Astrocyte (in vitro differentiated cells and primary cell): Measurements from ENCODE around the gene APOM. TPM values are rescaled to one million over a fixed set of nuclear protein-coding genes. Genes with fewer than 3 reads are reported as not detected.
A peak's percentile ranks its signal among the peaks of the same experiment; 100 is the strongest.

Source experiments
- DNase-seq: peaks from one replicate; pipeline ENCODE4 v3.0.0-alpha.2; 2010; ENCODE audit warnings: low read depth
- FAIRE-seq: peaks from 2 replicates; lab custom pipeline; 2011; peaks lifted over from hg19 to GRCh38; lab: Jason Lieb, UNC
- H2AFZ ChIP-seq: 2 replicates; pipeline ENCODE4 v1.6.0; 2012; ENCODE audit warnings: low read depth, low read length, inconsistent platforms
- H3K27ac ChIP-seq: 2 replicates; pipeline ENCODE4 v1.5.1; 2011; ENCODE audit warnings: low read depth, low read length, inconsistent platforms
- H3K27me3 ChIP-seq: 2 replicates; pipeline ENCODE4 v1.6.0; 2011; ENCODE audit warnings: low read length, inconsistent platforms; ENCODE audit not compliant: insufficient read depth
- H3K36me3 ChIP-seq: 2 replicates; pipeline ENCODE4 v1.5.1; 2011; ENCODE audit warnings: low read length, inconsistent platforms; ENCODE audit not compliant: insufficient read depth
- H3K4me1 ChIP-seq: 2 replicates; pipeline ENCODE4 v1.5.1; 2011; ENCODE audit warnings: low read length, inconsistent platforms; ENCODE audit not compliant: insufficient read depth
- H3K4me2 ChIP-seq: 2 replicates; pipeline ENCODE4 v1.6.0; 2012; ENCODE audit warnings: low read length, inconsistent platforms
- H3K4me3 ChIP-seq: 2 replicates; pipeline ENCODE4 v1.5.1; 2011; ENCODE audit warnings: low read depth, mild to moderate bottlenecking, low read length, inconsistent platforms; ENCODE audit not compliant: insufficient read depth
- H3K79me2 ChIP-seq: 2 replicates; pipeline ENCODE4 v1.6.0; 2012; ENCODE audit warnings: mild to moderate bottlenecking, low read length, inconsistent platforms; ENCODE audit not compliant: insufficient read depth
- H3K9ac ChIP-seq: 2 replicates; pipeline ENCODE4 v1.6.0; 2012; ENCODE audit warnings: mild to moderate bottlenecking, low read length, inconsistent platforms
- H3K9me3 ChIP-seq: 2 replicates; pipeline ENCODE4 v1.5.1; 2012; ENCODE audit warnings: low read depth, mild to moderate bottlenecking, low read length, inconsistent platforms; ENCODE audit not compliant: insufficient read depth
- H4K20me1 ChIP-seq: 2 replicates; pipeline ENCODE4 v1.6.0; 2012; ENCODE audit warnings: low read length, inconsistent platforms; ENCODE audit not compliant: insufficient read depth
- H3K27ac Mint-ChIP-seq: one replicate; pipeline ENCODE4 v1.8.0; 2021; ENCODE audit warnings: mild to moderate bottlenecking, mixed read lengths; ENCODE audit not compliant: unreplicated experiment
- H3K27me3 Mint-ChIP-seq: one replicate; pipeline ENCODE4 v1.8.0; 2021; ENCODE audit warnings: low read depth, mixed read lengths; ENCODE audit not compliant: unreplicated experiment
- H3K36me3 Mint-ChIP-seq: one replicate; pipeline ENCODE4 v1.8.0; 2021; ENCODE audit warnings: low read depth, mixed read lengths; ENCODE audit not compliant: unreplicated experiment
- H3K4me1 Mint-ChIP-seq: one replicate; pipeline ENCODE4 v1.8.0; 2021; ENCODE audit warnings: low read depth, mixed read lengths; ENCODE audit not compliant: unreplicated experiment
- H3K4me3 Mint-ChIP-seq: one replicate; pipeline ENCODE4 v1.8.0; 2021; ENCODE audit warnings: mild to moderate bottlenecking, moderate library complexity, mixed read lengths; ENCODE audit not compliant: unreplicated experiment
- H3K9me3 Mint-ChIP-seq: one replicate; pipeline ENCODE4 v1.8.0; 2021; ENCODE audit warnings: mild to moderate bottlenecking, mixed read lengths; ENCODE audit not compliant: unreplicated experiment
- EZH2 ChIP-seq: IDR thresholded peaks from 2 replicates; pipeline ENCODE4 v1.6.1; 2012; ENCODE audit warnings: mild to moderate bottlenecking, low read length, inconsistent platforms; ENCODE audit not compliant: insufficient read depth
- total RNA-seq: library from RNA; stranded (reverse); gene quantifications from 2 replicates; pipeline ENCODE4 v1.2.1, GENCODE V29; 2021
- TF ChIP-seq, protein P1 (sequence below): IDR thresholded peaks from 2 replicates; pipeline ENCODE4 v1.5.1; 2011; ENCODE audit warnings: low read depth, mild to moderate bottlenecking, inconsistent platforms, low read length, moderate library complexity; ENCODE audit not compliant: insufficient read depth

The APOM gene
- total RNA-seq, 1 donor from 2014 or later: 0.89 TPM

DNA sequence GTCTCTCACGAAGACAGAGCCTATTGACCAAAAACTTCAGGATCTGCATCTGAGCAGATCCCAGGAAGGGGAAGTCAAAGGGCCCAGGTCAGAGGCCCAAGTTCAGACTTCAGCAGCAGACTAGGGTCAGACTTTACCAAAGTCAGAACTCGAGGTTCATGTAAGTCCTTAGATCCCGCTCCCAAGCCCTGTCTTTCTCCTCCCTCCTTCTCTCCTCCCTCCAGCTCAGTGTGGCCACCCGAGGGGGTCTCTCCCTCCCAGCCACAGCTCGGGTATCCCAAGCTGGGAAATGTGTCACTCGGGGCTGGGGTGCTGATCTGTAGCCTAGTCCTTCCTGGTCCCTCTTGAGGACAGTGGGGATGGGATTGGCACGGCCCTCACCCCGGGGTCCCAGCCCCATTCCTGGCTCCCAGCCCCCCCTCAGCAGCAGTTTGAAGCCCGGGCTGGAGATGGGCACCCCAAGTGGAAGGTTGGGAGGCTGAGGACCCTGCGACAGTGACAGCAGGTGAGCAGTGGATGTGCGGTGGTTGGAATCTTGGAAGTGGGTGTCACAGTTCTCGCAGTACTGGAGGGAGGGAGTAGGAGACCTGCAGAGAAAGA is 6.5 kb downstream of the APOM start:
- H2AFZ ChIP-seq: no peak overlapping the region
- no peaks in the 10 kb centered on the region for H3K27me3 Mint-ChIP-seq
- TF ChIP-seq, protein P1, sequence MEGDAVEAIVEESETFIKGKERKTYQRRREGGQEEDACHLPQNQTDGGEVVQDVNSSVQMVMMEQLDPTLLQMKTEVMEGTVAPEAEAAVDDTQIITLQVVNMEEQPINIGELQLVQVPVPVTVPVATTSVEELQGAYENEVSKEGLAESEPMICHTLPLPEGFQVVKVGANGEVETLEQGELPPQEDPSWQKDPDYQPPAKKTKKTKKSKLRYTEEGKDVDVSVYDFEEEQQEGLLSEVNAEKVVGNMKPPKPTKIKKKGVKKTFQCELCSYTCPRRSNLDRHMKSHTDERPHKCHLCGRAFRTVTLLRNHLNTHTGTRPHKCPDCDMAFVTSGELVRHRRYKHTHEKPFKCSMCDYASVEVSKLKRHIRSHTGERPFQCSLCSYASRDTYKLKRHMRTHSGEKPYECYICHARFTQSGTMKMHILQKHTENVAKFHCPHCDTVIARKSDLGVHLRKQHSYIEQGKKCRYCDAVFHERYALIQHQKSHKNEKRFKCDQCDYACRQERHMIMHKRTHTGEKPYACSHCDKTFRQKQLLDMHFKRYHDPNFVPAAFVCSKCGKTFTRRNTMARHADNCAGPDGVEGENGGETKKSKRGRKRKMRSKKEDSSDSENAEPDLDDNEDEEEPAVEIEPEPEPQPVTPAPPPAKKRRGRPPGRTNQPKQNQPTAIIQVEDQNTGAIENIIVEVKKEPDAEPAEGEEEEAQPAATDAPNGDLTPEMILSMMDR: no peak
- no peak for TF ChIP-seq EZH2
- H3K36me3 Mint-ChIP-seq: peaks cover 12% of the 10 kb centered on the region
- H3K27ac Mint-ChIP-seq: no peak overlapping the region
- H3K4me1 Mint-ChIP-seq: peaks cover 36% of the 10 kb centered on the region
- H3K4me3 Mint-ChIP-seq: peak overlapping the region; percentile 54
- DNase-seq (no peak), FAIRE-seq (no peak)
- peaks cover 5% of the 10 kb centered on the region for H3K36me3 ChIP-seq
- H4K20me1 ChIP-seq: peaks cover 30% of the 10 kb centered on the region
- H3K4me2 ChIP-seq: peak overlapping the region; percentile 98
- H3K79me2 ChIP-seq: peaks cover 87% of the 10 kb centered on the region
- no peaks in the 10 kb centered on the region for H3K9me3 ChIP-seq
- no peak overlapping the region for H3K9ac ChIP-seq
- H3K27ac ChIP-seq: no peak overlapping the region
- H3K4me1 ChIP-seq: peaks cover 50% of the 10 kb centered on the region
- H3K9me3 Mint-ChIP-seq: no peaks in the 10 kb centered on the region
- no peak overlapping the region for H3K4me3 ChIP-seq
- H3K27me3 ChIP-seq: no peaks in the 10 kb centered on the region

DNA sequence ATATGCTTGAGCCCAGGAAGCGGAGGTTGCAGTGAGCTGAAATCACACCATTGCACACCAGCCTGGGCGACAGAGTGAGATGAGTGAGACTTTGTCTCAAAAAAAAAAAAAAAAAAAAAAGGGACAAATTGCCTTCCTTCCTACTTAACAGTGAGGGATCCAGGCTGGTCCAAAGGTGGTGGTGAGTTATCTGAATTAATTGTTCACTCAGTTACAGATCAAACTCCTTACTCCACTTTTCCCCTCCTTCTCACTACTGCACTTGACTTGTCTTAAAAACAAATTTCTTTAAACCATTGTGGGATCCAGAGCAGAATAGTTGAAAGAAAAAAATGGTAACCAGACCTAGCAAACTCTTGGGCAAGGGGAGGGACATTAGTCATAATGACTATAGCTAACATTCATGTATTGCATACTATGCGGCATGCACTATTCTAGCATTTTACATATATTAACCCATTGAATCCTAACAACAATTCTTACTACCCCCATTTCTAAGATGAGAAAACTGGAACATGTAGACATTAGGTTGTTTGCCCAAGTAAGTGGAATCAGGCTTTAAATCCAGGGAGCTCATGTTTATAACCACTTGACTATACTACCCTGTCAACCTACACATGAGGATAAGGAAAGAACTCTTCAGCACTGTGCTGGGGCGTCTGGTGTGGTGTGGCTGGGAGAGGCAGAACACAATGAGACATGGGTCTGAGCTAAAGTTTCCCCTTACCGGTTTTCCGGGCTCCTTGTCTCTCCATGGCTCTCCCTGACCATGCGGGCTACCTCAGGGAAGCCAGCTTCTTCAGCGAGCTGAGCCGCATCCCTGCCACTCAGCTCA is 7.6 kb downstream of the APOM start:
- peaks cover 35% of the 10 kb centered on the region for H3K4me1 Mint-ChIP-seq
- Histone ChIP-seq H3K27ac (peak overlapping the region; percentile 90), H4K20me1 (peaks cover 29% of the 10 kb centered on the region)

More for the DNA sequence above, 7.6 kb downstream of the APOM start:
- TF ChIP-seq, protein P1: no peak
- no peak for TF ChIP-seq EZH2
- no peak for FAIRE-seq
- peaks cover 15% of the 10 kb centered on the region for H3K36me3 ChIP-seq
- peak overlapping the region; percentile 98 for H3K4me3 Mint-ChIP-seq
- peak overlapping the region; percentile 99 for H3K9ac ChIP-seq
- no peak overlapping the region for H3K27ac Mint-ChIP-seq
- H3K9me3 Mint-ChIP-seq: no peaks in the 10 kb centered on the region
- H3K4me1 ChIP-seq: peaks cover 43% of the 10 kb centered on the region
- no peaks in the 10 kb centered on the region for H3K27me3 ChIP-seq
- H3K79me2 ChIP-seq: peaks cover 87% of the 10 kb centered on the region
- H3K36me3 Mint-ChIP-seq: peaks cover 9% of the 10 kb centered on the region
- H3K9me3 ChIP-seq: no peaks in the 10 kb centered on the region
- peak overlapping the region; percentile 98 for H3K4me2 ChIP-seq
- H2AFZ ChIP-seq: no peak overlapping the region
- no peaks in the 10 kb centered on the region for H3K27me3 Mint-ChIP-seq
- H3K4me3 ChIP-seq: peak overlapping the region; percentile 94
- no peak for DNase-seq
